ENCODE results near the gene RNF220. TPM values are rescaled to one million over a fixed set of nuclear protein-coding genes. Genes with fewer than 3 reads are reported as not detected.
"Not testable (repeated sequence)": the region's sequence is repeated elsewhere in the genome, so short reads cannot be mapped to it uniquely, and the experiment has no call there.

The RNF220 gene
- total RNA-seq, 1 donor from 2014 or later: 52.5 TPM

GRCh38 chr1:44694863-44695478, 289.9 kb downstream of the RNF220 start:
- Histone ChIP-seq H3K4me1 (no peaks in the 10 kb centered on the region), H3K4me3 (no peak overlapping the region), H3K27ac (no peak overlapping the region), H3K9me3 (no peaks in the 10 kb centered on the region), H3K27me3 (no peaks in the 10 kb centered on the region), H3K36me3 (no peaks in the 10 kb centered on the region)
- TF ChIP-seq POLR2AphosphoS5 (IDR thresholded peaks at IDR 0.05; ENCODE audit: insufficient read depth in 1 of 2, low read depth in 1 of 2): no peak
- no peak for TF ChIP-seq CTCF (IDR thresholded peaks at IDR 0.05)
- TF ChIP-seq POLR2A (IDR thresholded peaks at IDR 0.05): no peak
- DNase-seq (ENCODE audit: extremely low spot score in 2 of 2): no peak
- intact Hi-C loops (cut with DNase I): no loop called here

GRCh38 chr1:44695671-44696070, 290.6 kb downstream of the RNF220 start:
- DNase-seq (ENCODE audit: extremely low spot score in 2 of 2): no peak
- H3K9me3 ChIP-seq: no peaks in the 10 kb centered on the region

GRCh38 chr1:44696101-44696500, 291.0 kb downstream of the RNF220 start:
- Histone ChIP-seq H3K4me1 (no peaks in the 10 kb centered on the region), H3K27me3 (no peaks in the 10 kb centered on the region), H3K9me3 (no peaks in the 10 kb centered on the region), H3K36me3 (no peaks in the 10 kb centered on the region), H3K4me3 (no peak overlapping the region), H3K27ac (no peak overlapping the region)
- no peak for TF ChIP-seq CTCF (IDR thresholded peaks at IDR 0.05)
- no peak for TF ChIP-seq POLR2AphosphoS5 (IDR thresholded peaks at IDR 0.05; ENCODE audit: insufficient read depth in 1 of 2, low read depth in 1 of 2)
- no peak for TF ChIP-seq POLR2A (IDR thresholded peaks at IDR 0.05)
- intact Hi-C loops (cut with DNase I): no loop called here
- no peak for DNase-seq (ENCODE audit: extremely low spot score in 2 of 2)

More at GRCh38 chr1:44695671-44696070, 290.6 kb downstream of the RNF220 start:
- TF ChIP-seq POLR2A (IDR thresholded peaks at IDR 0.05) (no peak), CTCF (IDR thresholded peaks at IDR 0.05) (no peak), POLR2AphosphoS5 (IDR thresholded peaks at IDR 0.05; ENCODE audit: insufficient read depth in 1 of 2, low read depth in 1 of 2) (no peak)
- H3K36me3 ChIP-seq: no peaks in the 10 kb centered on the region
- H3K27ac ChIP-seq: no peak overlapping the region
- intact Hi-C loops (cut with DNase I): no loop called here
- H3K4me1 ChIP-seq: no peaks in the 10 kb centered on the region
- H3K4me3 ChIP-seq: no peak overlapping the region
- no peaks in the 10 kb centered on the region for H3K27me3 ChIP-seq

GRCh38 chr1:44696789-44697345, 291.8 kb downstream of the RNF220 start:
- no peak overlapping the region for H3K27ac ChIP-seq
- H3K4me3 ChIP-seq: no peak overlapping the region
- no peak for DNase-seq (ENCODE audit: extremely low spot score in 2 of 2)
- TF ChIP-seq POLR2A (IDR thresholded peaks at IDR 0.05) (no peak), POLR2AphosphoS5 (IDR thresholded peaks at IDR 0.05; ENCODE audit: insufficient read depth in 1 of 2, low read depth in 1 of 2) (no peak), CTCF (IDR thresholded peaks at IDR 0.05) (no peak)
- no peaks in the 10 kb centered on the region for H3K36me3 ChIP-seq
- intact Hi-C loops (cut with DNase I): no loop called here
- no peaks in the 10 kb centered on the region for H3K9me3 ChIP-seq
- H3K27me3 ChIP-seq: no peaks in the 10 kb centered on the region
- no peaks in the 10 kb centered on the region for H3K4me1 ChIP-seq

- intact Hi-C loops (cut with DNase I): no loop called here
- no peak for TF ChIP-seq POLR2A (IDR thresholded peaks at IDR 0.05)
- no peak for TF ChIP-seq CTCF (IDR thresholded peaks at IDR 0.05)
- no peak for TF ChIP-seq POLR2AphosphoS5 (IDR thresholded peaks at IDR 0.05; ENCODE audit: insufficient read depth in 1 of 2, low read depth in 1 of 2)
Measured at GRCh38 chr1:44698138-44698537, 293.1 kb downstream of the RNF220 start.

GRCh38 chr1:44699375-44699774, 294.3 kb downstream of the RNF220 start:
- DNase-seq (ENCODE audit: extremely low spot score in 2 of 2); H3K27ac ChIP-seq; H3K4me1 ChIP-seq; H3K9me3 ChIP-seq; H3K4me3 ChIP-seq; intact Hi-C loops (cut with DNase I); H3K27me3 ChIP-seq; H3K36me3 ChIP-seq: not testable (repeated sequence)

More at GRCh38 chr1:44698138-44698537, 293.1 kb downstream of the RNF220 start:
- no peak for DNase-seq (ENCODE audit: extremely low spot score in 2 of 2)
- H3K36me3 ChIP-seq: no peaks in the 10 kb centered on the region
- no peaks in the 10 kb centered on the region for H3K4me1 ChIP-seq
- H3K4me3 ChIP-seq: no peak overlapping the region
- H3K9me3 ChIP-seq: no peaks in the 10 kb centered on the region
- no peak overlapping the region for H3K27ac ChIP-seq
- H3K27me3 ChIP-seq: no peaks in the 10 kb centered on the region
